ENCODE measurements around the gene CACNA1E. TPM values are rescaled to one million over a fixed set of nuclear protein-coding genes. Genes with fewer than 3 reads are reported as not detected.

Gene CACNA1E
- total RNA-seq, 1 experiment from 2014 or later = not detected

- Histone ChIP-seq H3K27me3 (replicated peaks; ENCODE audit: insufficient read depth, low read depth, low read length, poor library complexity) (peaks cover 25% of the 10 kb centered on the region), H3K4me1 (ENCODE audit: insufficient read depth, low read length, poor library complexity, severe bottlenecking) (no peaks in the 10 kb centered on the region), H3K27ac (ENCODE audit: low read depth, low read length, poor library complexity, severe bottlenecking) (no peak overlapping the region), H3K36me3 (ENCODE audit: insufficient read depth, low read length, poor library complexity, severe bottlenecking) (no peaks in the 10 kb centered on the region), H3K4me3 (ENCODE audit: low read depth, low read length, poor library complexity, severe bottlenecking) (no peak overlapping the region), H3K9me3 (ENCODE audit: low read depth, low read length, poor library complexity, severe bottlenecking) (no peaks in the 10 kb centered on the region)
- ChIA-PET CTCF (no interaction called here), POLR2A (ENCODE audit: low non-redundant PET) (no interaction called here)
- BruUV-seq (replicated peaks) = no TSS peak
- TF ChIP-seq EZH2 (IDR thresholded peaks at IDR 0.05; ENCODE audit: borderline replicate concordance, low read depth, low read length, poor library complexity, severe bottlenecking) = no peak
- TF ChIP-seq, protein P1, sequence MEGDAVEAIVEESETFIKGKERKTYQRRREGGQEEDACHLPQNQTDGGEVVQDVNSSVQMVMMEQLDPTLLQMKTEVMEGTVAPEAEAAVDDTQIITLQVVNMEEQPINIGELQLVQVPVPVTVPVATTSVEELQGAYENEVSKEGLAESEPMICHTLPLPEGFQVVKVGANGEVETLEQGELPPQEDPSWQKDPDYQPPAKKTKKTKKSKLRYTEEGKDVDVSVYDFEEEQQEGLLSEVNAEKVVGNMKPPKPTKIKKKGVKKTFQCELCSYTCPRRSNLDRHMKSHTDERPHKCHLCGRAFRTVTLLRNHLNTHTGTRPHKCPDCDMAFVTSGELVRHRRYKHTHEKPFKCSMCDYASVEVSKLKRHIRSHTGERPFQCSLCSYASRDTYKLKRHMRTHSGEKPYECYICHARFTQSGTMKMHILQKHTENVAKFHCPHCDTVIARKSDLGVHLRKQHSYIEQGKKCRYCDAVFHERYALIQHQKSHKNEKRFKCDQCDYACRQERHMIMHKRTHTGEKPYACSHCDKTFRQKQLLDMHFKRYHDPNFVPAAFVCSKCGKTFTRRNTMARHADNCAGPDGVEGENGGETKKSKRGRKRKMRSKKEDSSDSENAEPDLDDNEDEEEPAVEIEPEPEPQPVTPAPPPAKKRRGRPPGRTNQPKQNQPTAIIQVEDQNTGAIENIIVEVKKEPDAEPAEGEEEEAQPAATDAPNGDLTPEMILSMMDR (conservative IDR thresholded peaks at IDR 0.05; ENCODE audit: low read depth, low read length) = no peak
- DNase-seq (ENCODE audit: low spot score) = no peak
- intact Hi-C loops (cut with micrococcal nuclease; ENCODE audit: unreplicated experiment) = no loop called here
These were observed 42.8 kb upstream of the CACNA1E start for GRCh38 chr1:181440510-181440909.

- Histone ChIP-seq H3K4me1 (ENCODE audit: insufficient read depth, low read length, poor library complexity, severe bottlenecking) (no peaks in the 10 kb centered on the region), H3K9me3 (ENCODE audit: low read depth, low read length, poor library complexity, severe bottlenecking) (no peaks in the 10 kb centered on the region), H3K27ac (ENCODE audit: low read depth, low read length, poor library complexity, severe bottlenecking) (no peak overlapping the region), H3K4me3 (ENCODE audit: low read depth, low read length, poor library complexity, severe bottlenecking) (no peak overlapping the region), H3K27me3 (replicated peaks; ENCODE audit: insufficient read depth, low read depth, low read length, poor library complexity) (peaks cover 10% of the 10 kb centered on the region), H3K36me3 (ENCODE audit: insufficient read depth, low read length, poor library complexity, severe bottlenecking) (no peaks in the 10 kb centered on the region)
- CTCF ChIA-PET = no interaction called here
- BruUV-seq (replicated peaks) = no TSS peak
- TF ChIP-seq EZH2 (IDR thresholded peaks at IDR 0.05; ENCODE audit: borderline replicate concordance, low read depth, low read length, poor library complexity, severe bottlenecking) = no peak
- TF ChIP-seq, protein P1 (conservative IDR thresholded peaks at IDR 0.05; ENCODE audit: low read depth, low read length) = no peak
- POLR2A ChIA-PET (ENCODE audit: low non-redundant PET) = no interaction called here
- intact Hi-C loops (cut with micrococcal nuclease; ENCODE audit: unreplicated experiment) = no loop called here
- no peak for DNase-seq (ENCODE audit: low spot score)
These were observed 41.2 kb upstream of the CACNA1E start for GRCh38 chr1:181442181-181442525.

- DNase-seq (ENCODE audit: low spot score) = no peak
- TF ChIP-seq EZH2 (IDR thresholded peaks at IDR 0.05; ENCODE audit: borderline replicate concordance, low read depth, low read length, poor library complexity, severe bottlenecking) = no peak
- TF ChIP-seq, protein P1 (conservative IDR thresholded peaks at IDR 0.05; ENCODE audit: low read depth, low read length) = no peak
- POLR2A ChIA-PET (ENCODE audit: low non-redundant PET) = no interaction called here
- Histone ChIP-seq H3K27me3 (replicated peaks; ENCODE audit: insufficient read depth, low read depth, low read length, poor library complexity) (peaks cover 5% of the 10 kb centered on the region), H3K9me3 (ENCODE audit: low read depth, low read length, poor library complexity, severe bottlenecking) (no peaks in the 10 kb centered on the region), H3K36me3 (ENCODE audit: insufficient read depth, low read length, poor library complexity, severe bottlenecking) (no peaks in the 10 kb centered on the region), H3K4me3 (ENCODE audit: low read depth, low read length, poor library complexity, severe bottlenecking) (no peak overlapping the region), H3K27ac (ENCODE audit: low read depth, low read length, poor library complexity, severe bottlenecking) (no peak overlapping the region), H3K4me1 (ENCODE audit: insufficient read depth, low read length, poor library complexity, severe bottlenecking) (no peaks in the 10 kb centered on the region)
- BruUV-seq (replicated peaks) = no TSS peak
- CTCF ChIA-PET = no interaction called here
- intact Hi-C loops (cut with micrococcal nuclease; ENCODE audit: unreplicated experiment) = no loop called here
These were observed 40.0 kb upstream of the CACNA1E start for GRCh38 chr1:181443231-181443853.
